ENCODE data around the gene STIM2. TPM values are rescaled to one million over a fixed set of nuclear protein-coding genes. Genes with fewer than 3 reads are reported as not detected.

The STIM2 gene
- total and polyA plus RNA-seq, 2 donors (not counting 3 experiments of a cell fraction or from before 2014, with no cell fraction given), result 21.0 to 21.2 TPM

- H3K79me2 ChIP-seq (ENCODE audit: control insufficient read depth, insufficient read depth, low read length), result no peaks in the 10 kb centered on the region
- POLR2A ChIA-PET, result no interaction called here
- no peak for FAIRE-seq
Observed at GRCh38 chr4:26938516-26938915, 77.9 kb downstream of the STIM2 start.

GRCh38 chr4:26941951-26942350 lies 81.3 kb downstream of the STIM2 start:
- Histone ChIP-seq H3K4me3 (replicated peaks in 1 of 3; ENCODE audit: insufficient read depth in 1 of 3, low read depth in 1 of 3, low read length in 3 of 3) (no peak overlapping the region), H3K4me2 (ENCODE audit: insufficient read depth, low read length) (no peak overlapping the region), H3K79me2 (ENCODE audit: control insufficient read depth, insufficient read depth, low read length) (no peaks in the 10 kb centered on the region), H2AFZ (ENCODE audit: low read depth, low read length) (no peak overlapping the region), H3K27me3 (ENCODE audit: control insufficient read depth in 2 of 2, insufficient read depth in 2 of 2, low read length in 2 of 2) (no peaks in the 10 kb centered on the region), H3K36me3 (ENCODE audit: control insufficient read depth in 2 of 2, extremely low read depth in 1 of 2, insufficient read depth in 2 of 2, low read length in 2 of 2) (no peaks in the 10 kb centered on the region), H3K4me1 (ENCODE audit: control insufficient read depth, extremely low read depth, insufficient read depth, low read length) (no peaks in the 10 kb centered on the region), H4K20me1 (replicated peaks; ENCODE audit: control insufficient read depth, extremely low read depth, insufficient read depth, low read length) (no peaks in the 10 kb centered on the region), H3K27ac (ENCODE audit: insufficient read depth, low read depth, low read length) (no peak overlapping the region), H3K9ac (replicated peaks; ENCODE audit: extremely low read depth, insufficient read depth, low read length) (no peak overlapping the region), H3K9me1 (replicated peaks; ENCODE audit: control insufficient read depth, extremely low read depth, insufficient read depth, low read length) (peaks cover 2% of the 10 kb centered on the region), H3K9me3 (replicated peaks; ENCODE audit: control insufficient read depth, insufficient read depth, low read length) (no peaks in the 10 kb centered on the region)
- DNase-seq (ENCODE audit: low read depth, low spot score) (no peak), FAIRE-seq (no peak)
- TF ChIP-seq FOS (IDR thresholded peaks at IDR 0.05; ENCODE audit: borderline replicate concordance, insufficient read depth, low read length) (no peak), GATA2 (IDR thresholded peaks at IDR 0.05; ENCODE audit: insufficient read depth, insufficient read length, low read depth, low read length) (no peak), POLR2A (IDR thresholded peaks at IDR 0.05; ENCODE audit: low read depth, low read length) (no peak), CTCF (IDR thresholded peaks at IDR 0.05; ENCODE audit: extremely low read depth in 1 of 2, insufficient read depth in 1 of 2, low read depth in 1 of 2, low read length in 2 of 2) (no peak), JUN (IDR thresholded peaks at IDR 0.05; ENCODE audit: borderline replicate concordance, insufficient read depth, insufficient read length, low read depth) (no peak), EZH2 (IDR thresholded peaks at IDR 0.05; ENCODE audit: borderline replicate concordance, low read depth, low read length, severe bottlenecking) (no peak), MYC (IDR thresholded peaks at IDR 0.05; ENCODE audit: low read depth, low read length) (no peak), MAX (IDR thresholded peaks at IDR 0.05; ENCODE audit: insufficient read depth, insufficient read length) (no peak), POLR2AphosphoS5 (IDR thresholded peaks at IDR 0.05; ENCODE audit: insufficient read depth, low read depth, low read length) (no peak)
- CTCF ChIA-PET, result no interaction called here
- BruUV-seq (replicated peaks), result no TSS peak
- POLR2A ChIA-PET, result no interaction called here
- dilution Hi-C loops (cut with MboI; ENCODE audit: extremely low pct_ligation_motif_present, low sequenced_read_pairs) (no loop called here), intact Hi-C loops (cut with micrococcal nuclease) (no loop called here)

More at GRCh38 chr4:26938516-26938915, 77.9 kb downstream of the STIM2 start:
- no peaks in the 10 kb centered on the region for H3K27me3 ChIP-seq (ENCODE audit: control insufficient read depth in 2 of 2, insufficient read depth in 2 of 2, low read length in 2 of 2)
- no peak overlapping the region for H3K4me2 ChIP-seq (ENCODE audit: insufficient read depth, low read length)
- no peaks in the 10 kb centered on the region for H3K4me1 ChIP-seq (ENCODE audit: control insufficient read depth, extremely low read depth, insufficient read depth, low read length)
- H3K4me3 ChIP-seq (replicated peaks in 1 of 3; ENCODE audit: insufficient read depth in 1 of 3, low read depth in 1 of 3, low read length in 3 of 3), result no peak overlapping the region
- TF ChIP-seq JUN (IDR thresholded peaks at IDR 0.05; ENCODE audit: borderline replicate concordance, insufficient read depth, insufficient read length, low read depth) (no peak), MYC (IDR thresholded peaks at IDR 0.05; ENCODE audit: low read depth, low read length) (no peak)
- H3K9ac ChIP-seq (replicated peaks; ENCODE audit: extremely low read depth, insufficient read depth, low read length), result no peak overlapping the region
- peaks cover 2% of the 10 kb centered on the region for H3K9me1 ChIP-seq (replicated peaks; ENCODE audit: control insufficient read depth, extremely low read depth, insufficient read depth, low read length)
- H2AFZ ChIP-seq (ENCODE audit: low read depth, low read length), result no peak overlapping the region
- H3K36me3 ChIP-seq (ENCODE audit: control insufficient read depth in 2 of 2, extremely low read depth in 1 of 2, insufficient read depth in 2 of 2, low read length in 2 of 2), result no peaks in the 10 kb centered on the region
- intact Hi-C loops (cut with micrococcal nuclease) (no loop called here), dilution Hi-C loops (cut with MboI; ENCODE audit: extremely low pct_ligation_motif_present, low sequenced_read_pairs) (no loop called here)
- CTCF ChIA-PET, result no interaction called here
- no peak overlapping the region for H3K27ac ChIP-seq (ENCODE audit: insufficient read depth, low read depth, low read length)
- no peaks in the 10 kb centered on the region for H3K9me3 ChIP-seq (replicated peaks; ENCODE audit: control insufficient read depth, insufficient read depth, low read length)
- BruUV-seq (replicated peaks), result no TSS peak
- no peak for DNase-seq (ENCODE audit: low read depth, low spot score)
- H4K20me1 ChIP-seq (replicated peaks; ENCODE audit: control insufficient read depth, extremely low read depth, insufficient read depth, low read length), result no peaks in the 10 kb centered on the region

Data from endothelial cell of umbilical vein (primary cell).